A549 (cell line): ENCODE measurements around the gene ZNF655.

ENCODE experiments used
- CTCF ChIP-seq: fragments of >200 bp; sonication (Bioruptor Twin); formaldehyde crosslinking; IDR thresholded peaks from 3 replicates; pipeline ENCODE4 v1.5.1; 2016
- ELK1 ChIP-seq: fragments of 150-350 bp; IDR thresholded peaks from 2 replicates; pipeline ENCODE4 v1.6.1; 2014; ENCODE audit warnings: low read depth, mild to moderate bottlenecking, low read length
- JUN ChIP-seq, 2 experiments: fragments of >200 bp; sonication (Bioruptor Twin); formaldehyde crosslinking; IDR thresholded peaks; 2 replicates in 1 of 2; 3 replicates in 1 of 2; pipeline ENCODE4 v1.6.1; 2016 to 2017
- MAZ ChIP-seq: fragments of 150-350 bp; IDR thresholded peaks from 2 replicates; pipeline ENCODE4 v1.6.1; 2014; ENCODE audit warnings: antibody characterized with exemption, low read depth, low read length, borderline replicate concordance
- POLR2A ChIP-seq: IDR thresholded peaks from 2 replicates; pipeline ENCODE4 v1.6.1; 2012; ENCODE audit warnings: mild to moderate bottlenecking, low read length
- RCOR1 ChIP-seq: fragments of 150-350 bp; IDR thresholded peaks from 2 replicates; pipeline ENCODE4 v1.6.1; 2014; ENCODE audit warnings: antibody characterized with exemption, low read length, low read depth
- REST ChIP-seq: fragments of 200-600 bp; sonication (generic); IDR thresholded peaks from 2 replicates; pipeline ENCODE4 v1.6.1; 2016; ENCODE audit warnings: antibody characterized with exemption, mild to moderate bottlenecking, moderate library complexity
- RFX5 ChIP-seq: fragments of 450-650 bp; IDR thresholded peaks from 2 replicates; pipeline ENCODE4 v1.7.1; 2014; ENCODE audit warnings: antibody characterized with exemption, mild to moderate bottlenecking, moderate library complexity
- RNF2 ChIP-seq: fragments of 200-600 bp; sonication (generic); IDR thresholded peaks from 2 replicates; pipeline ENCODE4 v1.6.1; 2016; ENCODE audit warnings: low read depth, mild to moderate bottlenecking, antibody characterized with exemption, moderate library complexity, borderline replicate concordance

GRCh38 chr7:99623702-99624447, 65.4 kb downstream of the ZNF655 start:
- TF ChIP-seq ELK1 (no peak), JUN (IDR thresholded peaks at IDR 0.05) (no peak), RCOR1 (no peak), CTCF (no peak), MAZ (no peak), RNF2 (no peak), POLR2A (no peak), REST (no peak), RFX5 (no peak)
